Measurements from ENCODE around the gene LDHD. TPM values are rescaled to one million over a fixed set of nuclear protein-coding genes. Genes with fewer than 3 reads are reported as not detected.

The LDHD gene
- 1.2 and 1.3 TPM in 2 replicates for total RNA-seq
- long read RNA-seq, partial matches to known transcripts = 0 of 3 reads
- long read RNA-seq, other reads (novel, unspliced or antisense) = 0 of 3 reads

DNA sequence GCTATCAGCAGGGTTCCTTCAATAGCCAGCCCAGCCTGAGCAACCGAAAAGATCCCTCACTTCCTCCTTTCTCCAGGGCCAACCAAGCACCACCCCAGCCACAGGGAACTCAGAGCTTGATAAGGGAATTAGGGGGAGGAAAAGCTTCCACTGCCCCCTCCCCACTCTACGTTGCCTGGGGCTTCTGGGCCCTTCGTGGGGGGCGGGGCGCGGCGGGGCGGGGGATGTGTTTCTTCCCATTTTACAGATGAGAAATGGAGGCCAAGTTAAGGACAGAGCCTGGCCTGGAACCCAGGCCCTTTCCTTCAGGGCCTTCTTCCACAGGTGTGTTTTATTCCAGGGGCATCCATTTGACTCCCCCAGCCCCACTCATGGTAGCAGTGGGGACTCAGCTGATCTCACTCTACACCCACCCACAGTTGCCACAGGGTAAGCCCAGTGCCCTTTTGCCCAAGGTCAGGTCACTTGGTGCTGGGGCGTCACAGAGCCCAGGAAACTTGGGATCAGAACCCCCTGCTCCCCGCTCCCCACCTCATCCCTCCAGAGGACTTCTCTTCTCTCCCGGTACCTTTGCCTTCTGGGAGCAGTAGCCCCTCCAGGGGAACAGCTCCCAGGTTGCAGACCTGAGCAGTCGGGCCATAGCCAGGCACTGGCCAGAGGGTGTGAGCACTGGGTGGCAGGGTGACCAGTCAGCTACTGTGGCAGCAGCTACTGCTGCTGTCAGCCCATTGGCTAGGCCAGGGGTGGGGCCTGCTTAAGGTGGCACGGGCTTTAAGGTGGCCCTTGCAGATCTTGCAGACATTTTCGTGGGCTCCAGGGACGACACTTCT lies at the start of gene LDHD:
Gene LDHD (minus strand): TSS at position 700 of the 830 bp plus-strand sequence. CDS start 60 bp downstream, at position 640.
- H3K27ac Mint-ChIP-seq (ENCODE audit: unreplicated experiment) = no peak within 1 kb of the TSS
- H3K4me3 Mint-ChIP-seq (ENCODE audit: unreplicated experiment) = peak within 1 kb of the TSS; percentile 75
- H3K9me3 Mint-ChIP-seq (ENCODE audit: unreplicated experiment) = peaks cover under 1% of the 10 kb centered on the region
- no peaks in the 10 kb centered on the region for H3K27me3 Mint-ChIP-seq (ENCODE audit: unreplicated experiment)
- H3K36me3 Mint-ChIP-seq (ENCODE audit: unreplicated experiment) = no peaks in the 10 kb centered on the region
- peaks cover 12% of the 10 kb centered on the region for H3K4me1 Mint-ChIP-seq (ENCODE audit: unreplicated experiment)
- DNase-seq (ENCODE audit: extremely low spot score, unreplicated experiment) = no peak
- no peak for TF ChIP-seq CTCF (IDR thresholded peaks at IDR 0.05)

GRCh38 chr16:75160386-75160785 lies 43.8 kb upstream of the LDHD start:
- no peaks in the 10 kb centered on the region for H3K4me1 Mint-ChIP-seq (ENCODE audit: unreplicated experiment)
- no peaks in the 10 kb centered on the region for H3K27me3 Mint-ChIP-seq (ENCODE audit: unreplicated experiment)
- peaks cover 11% of the 10 kb centered on the region for H3K9me3 Mint-ChIP-seq (ENCODE audit: unreplicated experiment)
- no peak for DNase-seq (ENCODE audit: extremely low spot score, unreplicated experiment)
- H3K36me3 Mint-ChIP-seq (ENCODE audit: unreplicated experiment) = peaks cover 58% of the 10 kb centered on the region
- H3K4me3 Mint-ChIP-seq (ENCODE audit: unreplicated experiment) = no peak overlapping the region
- no peak for TF ChIP-seq CTCF (IDR thresholded peaks at IDR 0.05)
- H3K27ac Mint-ChIP-seq (ENCODE audit: unreplicated experiment) = no peak overlapping the region

DNA sequence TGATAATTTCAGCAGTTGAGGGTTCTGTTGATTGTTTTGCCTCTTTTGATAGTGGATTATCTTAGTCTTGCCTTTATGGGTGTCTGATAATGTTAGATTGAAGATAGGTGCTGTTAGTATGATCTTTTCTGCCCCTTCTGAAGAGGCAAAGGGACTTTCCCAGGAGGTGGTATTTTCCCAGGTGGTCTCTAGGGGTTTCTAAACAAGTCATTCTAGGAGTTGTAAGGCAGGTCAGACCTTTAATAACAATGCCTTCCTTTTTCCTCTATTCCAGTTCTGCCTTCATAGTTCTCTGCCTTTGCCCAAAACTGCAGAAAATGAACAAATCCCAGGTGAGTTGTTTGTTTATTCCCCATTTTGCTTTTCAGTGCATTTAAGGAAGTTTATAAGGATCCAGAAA lies 36.1 kb upstream of the LDHD start:
- Mint-ChIP-seq H3K9me3 (ENCODE audit: unreplicated experiment) (peaks cover 23% of the 10 kb centered on the region), H3K36me3 (ENCODE audit: unreplicated experiment) (peaks cover 50% of the 10 kb centered on the region), H3K4me1 (ENCODE audit: unreplicated experiment) (peaks cover 11% of the 10 kb centered on the region), H3K4me3 (ENCODE audit: unreplicated experiment) (no peak overlapping the region), H3K27ac (ENCODE audit: unreplicated experiment) (no peak overlapping the region), H3K27me3 (ENCODE audit: unreplicated experiment) (no peaks in the 10 kb centered on the region)
- TF ChIP-seq CTCF (IDR thresholded peaks at IDR 0.05) = no peak
- DNase-seq (ENCODE audit: extremely low spot score, unreplicated experiment) = no peak

DNA sequence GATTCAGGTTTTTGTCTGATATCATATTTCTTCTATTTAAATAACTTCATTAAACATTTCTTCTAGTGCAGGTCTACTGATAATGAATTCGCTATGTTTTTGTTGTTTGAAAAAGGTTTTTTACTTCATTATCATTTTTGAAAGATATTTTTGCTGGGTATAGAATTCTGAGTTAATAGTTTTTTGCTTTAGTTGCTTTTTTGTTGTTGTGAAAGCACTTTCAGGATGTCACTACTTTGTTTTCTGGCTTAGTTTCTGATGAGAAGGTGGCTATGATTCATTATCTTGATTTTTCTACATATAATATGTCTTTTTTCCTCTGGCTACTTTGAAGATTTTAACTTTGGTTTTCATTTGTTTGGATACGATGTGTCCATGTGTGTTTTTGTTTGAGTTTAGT lies 35.2 kb upstream of the LDHD start:
- no peaks in the 10 kb centered on the region for H3K27me3 Mint-ChIP-seq (ENCODE audit: unreplicated experiment)
- TF ChIP-seq CTCF (IDR thresholded peaks at IDR 0.05) = no peak
- H3K4me1 Mint-ChIP-seq (ENCODE audit: unreplicated experiment) = peaks cover 11% of the 10 kb centered on the region
- H3K9me3 Mint-ChIP-seq (ENCODE audit: unreplicated experiment) = peaks cover 23% of the 10 kb centered on the region
- peaks cover 46% of the 10 kb centered on the region for H3K36me3 Mint-ChIP-seq (ENCODE audit: unreplicated experiment)
- DNase-seq (ENCODE audit: extremely low spot score, unreplicated experiment) = no peak
- H3K27ac Mint-ChIP-seq (ENCODE audit: unreplicated experiment) = no peak overlapping the region
- H3K4me3 Mint-ChIP-seq (ENCODE audit: unreplicated experiment) = no peak overlapping the region

Data from osteocyte (in vitro differentiated cells).